SU-DHL-6 (cell line): Measurements from ENCODE around the gene HIVEP2.

Source experiments
- H2AFZ ChIP-seq: fragments of 200-600 bp; sonication (generic); 2 replicates; pipeline ENCODE4 v1.6.1; 2014; ENCODE audit warnings: low read depth, mild to moderate bottlenecking, moderate library complexity, mixed read lengths, antibody characterized with exemption, low read length; ENCODE audit not compliant: severe bottlenecking
- H3F3A ChIP-seq: fragments of 200-600 bp; shearing (Covaris generic); 2 replicates; pipeline ENCODE4 v1.6.0; 2016; ENCODE audit warnings: antibody characterized with exemption, mild to moderate bottlenecking; ENCODE audit not compliant: insufficient read depth
- H3K27ac ChIP-seq: fragments of 200-600 bp; sonication (generic); 2 replicates; pipeline ENCODE4 v1.5.1; 2016; ENCODE audit warnings: low read depth, mild to moderate bottlenecking, low read length, moderate library complexity, mixed read lengths
- H3K27me3 ChIP-seq: fragments of 200-600 bp; sonication (generic), shearing (Covaris generic); 2 replicates; pipeline ENCODE4 v1.6.0; 2014; ENCODE audit warnings: mild to moderate bottlenecking, low read length
- H3K36me3 ChIP-seq: fragments of 200-600 bp; sonication (generic); 2 replicates; pipeline ENCODE4 v1.6.1; 2014; ENCODE audit warnings: mild to moderate bottlenecking, low read length, mixed read lengths
- H3K4me2 ChIP-seq: fragments of 300-600, 200-600 bp; shearing (Covaris generic), sonication (generic); 2 replicates; pipeline ENCODE4 v1.6.0; 2014; ENCODE audit warnings: low read length, low read depth, mild to moderate bottlenecking; ENCODE audit not compliant: poor library complexity, severe bottlenecking
- H3K4me3 ChIP-seq: fragments of 200-600 bp; sonication (generic); 2 replicates; pipeline ENCODE4 v1.5.1; 2014; ENCODE audit warnings: antibody characterized with exemption, low read length, mild to moderate bottlenecking, mixed read lengths; ENCODE audit not compliant: insufficient read depth, poor library complexity, severe bottlenecking
- H3K79me2 ChIP-seq: fragments of 200-600 bp; sonication (generic); 2 replicates; pipeline ENCODE4 v1.6.1; 2014; ENCODE audit warnings: mild to moderate bottlenecking, low read length, moderate library complexity; ENCODE audit not compliant: insufficient read depth
- H3K9ac ChIP-seq: fragments of 200-600 bp; sonication (generic); 2 replicates; pipeline ENCODE4 v1.7.0; 2014; ENCODE audit warnings: mild to moderate bottlenecking, low read length
- H3K9me2 ChIP-seq: fragments of 200-600 bp; sonication (generic); replicated peaks from 2 replicates; pipeline ENCODE4 v1.6.1; 2014; ENCODE audit warnings: low read length; ENCODE audit not compliant: insufficient read depth
- H3K9me3 ChIP-seq: fragments of 200-600 bp; sonication (generic); 2 replicates; pipeline ENCODE4 v1.6.1; 2014; ENCODE audit warnings: low read length, mixed read lengths; ENCODE audit not compliant: insufficient read depth
- H4K20me1 ChIP-seq: fragments of 200-600 bp; sonication (generic); 2 replicates; pipeline ENCODE4 v1.6.1; 2014; ENCODE audit warnings: low read depth, mild to moderate bottlenecking, antibody characterized with exemption, low read length, moderate library complexity, mixed read lengths
- CTCF ChIP-seq: fragments of 200-600 bp; sonication (generic); IDR thresholded peaks from one replicate; pipeline ENCODE4 v1.5.1; 2017; ENCODE audit warnings: antibody characterized with exemption, mild to moderate bottlenecking, low read length, moderate library complexity; ENCODE audit not compliant: insufficient read depth, poor library complexity, severe bottlenecking
- EZH2phosphoT487 ChIP-seq: fragments of 200-600 bp; sonication (generic), shearing (Covaris generic); conservative IDR thresholded peaks from 2 replicates; pipeline ENCODE4 v1.6.1; 2018; ENCODE audit warnings: mild to moderate bottlenecking, antibody characterized with exemption, low read length, moderate library complexity, mixed read lengths

HIVEP2 gene

GRCh38 chr6:142901611-142902010, 43.4 kb downstream of the HIVEP2 start:
- Histone ChIP-seq H3K9ac (no peak overlapping the region), H2AFZ (no peak overlapping the region), H3K27ac (no peak overlapping the region), H3K9me2 (no peaks in the 10 kb centered on the region), H3K4me3 (no peak overlapping the region), H3F3A (no peaks in the 10 kb centered on the region; the same call in 1 of the 2 replicates), H3K27me3 (no peaks in the 10 kb centered on the region), H3K4me2 (no peak overlapping the region), H3K79me2 (no peaks in the 10 kb centered on the region), H3K36me3 (no peaks in the 10 kb centered on the region), H4K20me1 (no peaks in the 10 kb centered on the region), H3K9me3 (no peaks in the 10 kb centered on the region)
- TF ChIP-seq EZH2phosphoT487 (no peak), CTCF (no peak)

DNA sequence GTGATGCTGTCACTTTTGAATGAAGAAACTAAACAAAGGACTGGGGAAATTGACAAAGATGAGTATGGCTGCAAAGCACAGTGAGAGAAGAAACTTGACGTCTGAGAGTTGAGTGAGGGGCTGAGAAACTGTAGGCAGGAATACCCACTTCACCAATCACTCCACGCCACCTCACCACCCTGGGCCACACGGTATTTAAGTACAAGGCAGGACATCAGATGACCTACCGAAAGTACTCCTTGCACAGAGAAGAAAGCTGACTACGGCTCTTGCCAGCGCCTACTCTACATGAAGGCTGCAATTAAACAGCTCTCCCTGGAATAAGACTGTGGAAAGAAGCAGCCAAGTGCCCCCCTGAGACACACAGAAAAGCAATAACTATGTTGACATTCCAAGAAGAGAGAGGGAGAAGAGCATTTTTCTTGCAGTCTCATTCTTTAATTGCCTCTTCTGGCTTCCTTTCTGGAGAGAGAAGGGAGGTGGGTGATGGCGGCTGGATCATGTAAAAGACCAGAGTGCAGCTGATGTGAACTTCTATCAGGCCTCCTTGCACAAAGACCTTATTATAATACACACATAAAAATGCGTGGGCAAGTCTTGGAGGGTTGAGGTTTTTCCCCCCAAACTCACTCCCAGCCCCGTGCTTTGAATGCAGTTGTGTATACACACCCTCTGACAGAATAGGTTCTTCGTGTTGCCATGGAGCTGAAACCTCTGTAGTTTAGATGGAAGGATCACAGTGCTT, 44.6 kb downstream of the HIVEP2 start:
- Histone ChIP-seq H3K4me3 (no peak overlapping the region), H3K36me3 (no peaks in the 10 kb centered on the region), H4K20me1 (no peaks in the 10 kb centered on the region), H3K4me2 (no peak overlapping the region), H3K9ac (no peak overlapping the region), H3K9me2 (no peaks in the 10 kb centered on the region), H3K27ac (no peak overlapping the region), H2AFZ (no peak overlapping the region), H3K27me3 (no peaks in the 10 kb centered on the region), H3K79me2 (no peaks in the 10 kb centered on the region), H3F3A (no peaks in the 10 kb centered on the region), H3K9me3 (no peaks in the 10 kb centered on the region)
- TF ChIP-seq EZH2phosphoT487 (no peak), CTCF (no peak)

GRCh38 chr6:142898927-142899895, 45.8 kb downstream of the HIVEP2 start:
- Histone ChIP-seq H3K9ac (no peak overlapping the region), H3K36me3 (no peaks in the 10 kb centered on the region), H2AFZ (no peak overlapping the region), H3K9me2 (no peaks in the 10 kb centered on the region), H3F3A (no peaks in the 10 kb centered on the region), H3K27ac (no peak overlapping the region), H3K79me2 (no peaks in the 10 kb centered on the region), H3K4me2 (no peak overlapping the region), H3K27me3 (no peaks in the 10 kb centered on the region), H4K20me1 (no peaks in the 10 kb centered on the region), H3K4me3 (no peak overlapping the region), H3K9me3 (no peaks in the 10 kb centered on the region)
- TF ChIP-seq CTCF (no peak), EZH2phosphoT487 (no peak)
